Muscle of arm (tissue), 12 donors: Measurements from ENCODE around the gene SAMD9. TPM values are rescaled to one million over a fixed set of nuclear protein-coding genes. Genes with fewer than 3 reads are reported as not detected.
"Not testable (repeated sequence)": the region's sequence is repeated elsewhere in the genome, so short reads cannot be mapped to it uniquely, and the experiment has no call there.

Experiments
- DNase-seq: peaks from one replicate; pipeline ENCODE4 v3.0.0-alpha.2; 2013
- polyA plus RNA-seq, 12 donors: library from polyadenylated mRNA; unstranded; fragments of 120-200 nt; gene quantifications; one replicate each; pipeline ENCODE4 v1.2.1, GENCODE V29; 2013; ENCODE audit not compliant: insufficient read length in 12 of 12

The SAMD9 gene
- polyA plus RNA-seq, 12 donors, result 3.0 to 5.9 (median 3.7) TPM; not detected in 1

GRCh38 chr7:93126954-93127353, 9.2 kb upstream of the SAMD9 start:
- not testable (repeated sequence) for DNase-seq

DNA sequence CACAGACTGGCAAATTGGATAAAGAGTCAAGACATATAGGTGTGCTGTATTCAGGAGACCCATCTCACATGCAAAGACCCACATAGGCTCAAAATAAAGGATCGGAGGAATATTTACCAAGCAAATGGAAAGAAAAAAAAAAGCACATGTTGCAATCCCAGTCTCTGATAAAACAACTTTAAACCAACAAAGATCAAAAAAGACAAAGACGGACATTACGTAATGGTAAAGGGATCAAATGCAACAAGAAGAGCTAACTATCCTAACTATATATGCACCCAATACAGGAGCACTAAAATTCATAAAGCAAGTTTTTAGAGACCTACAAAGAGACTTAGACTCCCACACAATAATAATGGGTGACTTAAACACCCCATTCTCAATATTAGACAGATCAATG, 5.8 kb upstream of the SAMD9 start:
- DNase-seq, result not testable (repeated sequence)

GRCh38 chr7:93120592-93121549, 3.1 kb upstream of the SAMD9 start:
- no peak for DNase-seq

DNA sequence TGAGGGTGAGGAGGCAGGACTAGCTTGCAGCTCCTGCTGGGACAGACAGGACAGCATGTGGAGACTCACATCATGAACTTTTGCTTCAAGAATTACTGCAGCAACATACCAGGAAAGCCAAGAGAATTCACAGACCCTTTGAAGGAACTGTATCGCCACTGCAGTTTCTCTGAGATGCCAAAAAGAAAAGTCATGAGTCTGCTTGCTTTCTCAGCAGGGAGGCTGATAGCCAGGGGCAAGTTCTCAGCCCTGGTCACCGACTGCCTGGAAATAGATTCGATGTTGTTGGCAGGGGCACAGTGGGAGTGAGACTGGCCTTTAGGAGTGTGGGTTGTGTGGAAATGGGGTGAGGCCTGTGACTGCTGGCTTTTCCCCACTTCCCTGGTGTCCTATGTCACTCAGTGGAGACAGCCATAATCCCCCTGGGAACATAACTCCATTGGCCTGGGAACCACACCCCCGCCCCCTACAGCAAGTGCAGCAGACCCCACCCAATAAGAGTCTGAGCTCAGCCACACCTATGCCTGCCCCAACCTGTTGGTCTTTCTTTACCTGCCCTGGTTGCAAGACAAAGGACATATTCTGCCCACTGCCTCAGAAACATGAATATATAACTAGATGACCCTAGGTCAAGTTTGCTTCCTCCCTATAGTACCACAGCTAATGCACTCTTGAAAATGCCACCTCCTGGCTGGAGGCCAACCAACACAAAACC, 1.6 kb upstream of the SAMD9 start:
- no peak for DNase-seq

- no peak for DNase-seq
Observed at GRCh38 chr7:93117327-93117726, 452 bp downstream of the SAMD9 start.

- DNase-seq, result no peak
Observed at GRCh38 chr7:93115796-93116195, 2.0 kb downstream of the SAMD9 start.

DNA sequence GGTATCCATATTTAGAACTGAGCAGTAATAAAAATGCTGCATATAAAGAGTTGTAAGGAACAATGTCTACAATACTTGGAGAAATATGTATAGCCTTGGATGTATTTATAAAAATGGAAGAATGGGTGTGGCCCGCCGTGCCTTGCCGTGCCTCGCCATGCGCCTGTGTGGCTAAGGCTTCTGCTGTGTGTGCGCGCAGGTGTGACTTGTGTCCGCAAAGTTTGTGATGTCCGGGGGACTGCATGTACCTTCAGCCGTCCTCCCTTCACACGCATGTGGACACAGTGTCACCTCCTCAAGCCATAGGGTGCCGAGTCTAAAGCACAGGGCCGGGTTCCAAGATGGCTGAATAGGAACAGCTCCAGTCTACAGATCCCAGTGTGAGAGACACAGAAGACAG, 9.8 kb downstream of the SAMD9 start:
- DNase-seq, result no peak

DNA sequence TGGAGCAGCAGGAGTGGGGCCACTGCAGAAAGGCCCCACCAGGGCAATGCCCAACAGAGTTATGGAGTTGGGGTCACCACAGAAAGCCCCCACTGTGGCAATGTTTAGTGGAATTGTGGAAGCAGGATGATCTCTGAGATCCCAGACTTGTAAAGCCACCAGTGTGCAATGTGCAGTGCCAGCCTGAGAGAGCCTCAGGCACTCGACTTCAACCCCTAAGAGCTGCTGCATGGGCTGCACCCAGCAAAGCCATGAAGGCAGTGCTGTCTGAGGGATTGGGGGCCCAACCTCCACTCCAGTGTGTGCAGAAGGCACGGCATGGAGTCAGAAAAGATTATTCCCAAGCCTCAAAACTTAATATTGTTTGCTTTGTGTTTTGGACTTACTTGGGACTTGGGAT, 20.4 kb downstream of the SAMD9 start:
- DNase-seq, result no peak

GRCh38 chr7:93092757-93093370, 24.9 kb downstream of the SAMD9 start:
- DNase-seq, result no peak

- not testable (repeated sequence) for DNase-seq
Observed at GRCh38 chr7:93073357-93073756, 44.4 kb downstream of the SAMD9 start.

GRCh38 chr7:93062599-93062998, 55.2 kb downstream of the SAMD9 start:
- no peak for DNase-seq

- DNase-seq, result no peak
Observed at GRCh38 chr7:93060865-93061264, 56.9 kb downstream of the SAMD9 start.

DNA sequence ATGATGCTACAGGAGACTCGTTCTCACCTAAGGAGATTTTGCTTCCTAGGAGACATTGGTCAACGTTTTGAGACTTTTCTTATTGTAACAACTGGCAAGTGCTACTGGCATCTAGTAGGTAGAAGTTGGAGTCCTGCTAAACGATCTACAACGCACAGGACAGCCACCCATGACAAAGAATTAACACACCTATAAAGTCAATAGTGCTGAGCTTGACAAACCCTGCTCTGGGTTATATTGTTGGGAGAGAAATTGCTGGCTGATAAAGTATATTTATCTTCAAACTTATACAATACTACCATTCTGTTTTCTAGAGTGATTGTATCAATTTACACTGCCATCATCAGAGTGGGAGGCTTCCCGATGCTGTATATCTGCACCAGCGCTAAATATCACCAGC, 57.8 kb downstream of the SAMD9 start:
- DNase-seq, result no peak

- DNase-seq, result not testable (repeated sequence)
Observed at GRCh38 chr7:93056621-93057020, 61.2 kb downstream of the SAMD9 start.

- DNase-seq, result peak; percentile 19
Observed at GRCh38 chr7:93055543-93056107, 62.2 kb downstream of the SAMD9 start.

DNA sequence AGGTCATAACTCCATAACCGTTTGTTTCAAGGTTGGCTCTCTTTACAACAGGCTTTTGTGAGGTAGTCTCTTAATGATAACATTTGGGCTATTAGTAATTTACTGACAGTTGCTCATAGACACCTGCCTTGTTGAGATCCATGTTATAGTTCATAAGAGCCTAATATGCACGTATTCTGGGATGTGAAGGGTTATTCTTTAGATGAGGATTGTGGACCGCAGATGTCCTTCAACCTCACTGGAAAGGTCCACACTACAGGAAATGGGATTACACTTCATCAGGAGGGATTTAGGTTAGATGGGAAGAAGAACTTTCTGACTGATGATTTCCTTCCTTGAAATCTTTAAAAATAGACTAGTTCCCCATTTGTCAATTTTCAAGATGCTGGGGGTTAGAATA, 62.8 kb downstream of the SAMD9 start:
- no peak for DNase-seq

DNA sequence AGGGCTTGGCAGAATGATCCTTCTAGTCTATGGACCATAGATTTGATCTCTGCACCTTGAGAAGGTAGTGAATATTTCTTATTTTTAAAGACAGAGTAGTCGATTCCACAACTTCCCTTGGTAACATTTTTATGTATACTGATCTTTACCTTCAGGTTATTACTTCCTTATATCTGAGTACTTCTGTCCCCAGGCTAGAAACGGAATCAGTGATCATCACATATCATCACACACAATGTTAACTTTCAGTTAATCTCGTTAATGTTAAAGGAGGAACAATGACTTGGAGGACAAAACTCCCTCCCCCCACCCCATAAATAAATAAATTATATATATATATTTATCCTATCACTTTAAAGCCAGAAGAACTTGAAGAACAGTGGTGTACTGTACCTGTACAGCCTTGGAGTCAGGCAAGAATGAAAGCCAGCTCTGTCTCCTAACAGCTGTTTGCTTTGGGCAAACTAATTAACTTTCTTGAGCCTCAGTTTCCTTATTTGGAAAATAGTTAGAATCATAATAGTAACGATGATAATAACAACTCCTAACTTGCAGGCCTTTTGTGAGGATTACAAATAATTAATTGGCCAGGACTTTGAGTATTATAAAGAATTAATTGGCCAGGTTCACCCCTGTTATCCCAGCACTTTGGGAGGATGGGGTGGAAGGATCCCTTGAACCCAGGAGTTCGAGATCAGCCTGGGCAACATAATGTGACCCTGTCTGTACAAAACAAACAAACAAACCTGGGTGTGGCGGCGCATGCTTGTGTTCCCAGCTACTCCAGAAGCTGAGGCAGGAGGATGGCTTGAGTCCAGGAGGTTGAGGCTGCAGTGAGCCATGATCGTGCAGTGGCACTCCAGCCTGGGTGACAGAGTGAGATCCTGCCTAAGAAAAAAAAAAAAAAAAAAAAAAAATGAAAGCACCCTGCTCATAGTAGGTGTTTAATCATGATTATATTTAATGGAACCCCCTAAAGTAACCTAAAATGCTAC, 63.5 kb downstream of the SAMD9 start:
- no peak for DNase-seq

DNA sequence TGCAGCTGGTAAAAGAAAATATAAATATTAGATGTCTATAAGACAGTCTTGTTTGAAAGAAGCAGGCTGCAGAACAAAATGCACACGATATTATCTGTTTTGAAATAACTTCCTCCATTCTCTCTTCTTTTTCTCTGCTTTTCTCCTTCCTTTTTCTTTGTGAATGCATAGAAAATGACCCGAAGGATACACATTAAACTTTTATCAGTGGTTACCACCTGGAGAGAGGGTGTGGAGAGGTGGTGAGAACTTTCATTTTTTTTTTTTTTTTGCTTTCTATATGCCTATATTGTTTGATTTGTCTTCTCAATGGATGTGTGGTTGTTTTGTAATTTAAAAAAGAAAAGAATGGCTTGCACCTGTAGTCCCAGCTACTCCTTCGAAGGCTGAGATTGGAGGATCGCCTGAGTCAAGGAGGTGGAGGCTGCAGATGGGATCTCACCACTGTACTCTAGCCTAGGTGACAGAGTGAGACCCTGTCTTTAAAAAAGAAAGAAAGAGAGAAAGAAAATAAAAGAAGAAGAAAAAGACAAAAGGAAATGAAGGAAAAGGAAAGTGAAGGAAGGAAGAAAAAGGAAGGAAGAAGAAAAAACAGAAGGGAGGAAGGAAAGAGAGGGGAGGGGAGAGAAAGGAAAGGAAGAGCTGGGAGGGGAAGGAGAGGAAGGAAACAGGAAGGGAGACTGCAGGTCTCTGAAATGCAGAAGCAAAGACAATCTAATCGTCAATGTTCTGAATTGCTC, 64.4 kb downstream of the SAMD9 start:
- DNase-seq, result no peak

DNA sequence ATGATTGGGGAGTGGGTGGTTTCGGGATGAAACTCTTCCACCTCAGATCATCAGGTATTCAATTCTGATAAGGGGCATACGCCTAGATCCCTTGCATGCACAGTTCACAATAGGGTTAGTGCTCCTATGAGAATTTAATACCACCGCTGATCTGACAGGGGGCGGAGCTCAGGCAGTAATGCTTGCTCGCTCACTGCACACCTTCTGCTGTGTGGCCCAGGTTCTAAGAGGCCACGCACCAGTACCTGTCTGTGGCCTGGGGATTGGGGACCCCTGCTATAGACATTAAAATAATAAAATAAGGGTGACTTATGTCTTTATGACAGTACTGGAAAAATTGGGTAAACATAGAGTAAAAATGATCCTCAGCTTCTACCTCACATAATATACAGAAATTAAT, 66.1 kb downstream of the SAMD9 start:
- DNase-seq, result no peak
